OCI-LY3 (cell line): ENCODE data around the gene ZNF213.

Experiments used
- EZH2phosphoT487 ChIP-seq: fragments of 200-600 bp; shearing (Covaris generic); IDR thresholded peaks from 2 replicates; pipeline ENCODE4 v1.6.1; 2018; ENCODE audit warnings: antibody characterized with exemption, mixed run types, low read depth
- TF ChIP-seq, protein P1 (sequence below): fragments of 200-600, 300-600 bp; sonication (generic); IDR thresholded peaks from 2 replicates; pipeline ENCODE4 v1.5.1; 2014; ENCODE audit warnings: antibody characterized with exemption, low read length, low read depth

DNA sequence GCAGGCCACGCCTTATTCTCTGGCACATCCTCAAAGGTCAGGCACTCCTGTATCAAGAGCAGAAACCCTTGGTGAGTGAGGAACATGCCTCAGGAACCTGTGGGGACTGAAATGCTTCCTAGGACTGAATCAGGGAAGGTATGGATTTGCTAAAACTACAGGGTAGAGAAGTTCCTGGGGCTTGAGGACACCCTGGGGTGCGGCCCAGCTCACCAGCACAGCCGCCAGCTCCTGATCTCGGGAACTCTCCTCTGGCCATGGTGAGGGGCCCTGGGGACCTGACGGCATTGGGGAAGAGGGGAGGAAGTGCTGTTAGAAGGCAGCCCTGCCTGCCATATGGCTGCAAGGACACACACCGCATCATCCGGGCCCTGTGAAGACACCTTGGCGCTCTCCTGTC lies 43.3 kb upstream of the ZNF213 start:
- TF ChIP-seq, protein P1, sequence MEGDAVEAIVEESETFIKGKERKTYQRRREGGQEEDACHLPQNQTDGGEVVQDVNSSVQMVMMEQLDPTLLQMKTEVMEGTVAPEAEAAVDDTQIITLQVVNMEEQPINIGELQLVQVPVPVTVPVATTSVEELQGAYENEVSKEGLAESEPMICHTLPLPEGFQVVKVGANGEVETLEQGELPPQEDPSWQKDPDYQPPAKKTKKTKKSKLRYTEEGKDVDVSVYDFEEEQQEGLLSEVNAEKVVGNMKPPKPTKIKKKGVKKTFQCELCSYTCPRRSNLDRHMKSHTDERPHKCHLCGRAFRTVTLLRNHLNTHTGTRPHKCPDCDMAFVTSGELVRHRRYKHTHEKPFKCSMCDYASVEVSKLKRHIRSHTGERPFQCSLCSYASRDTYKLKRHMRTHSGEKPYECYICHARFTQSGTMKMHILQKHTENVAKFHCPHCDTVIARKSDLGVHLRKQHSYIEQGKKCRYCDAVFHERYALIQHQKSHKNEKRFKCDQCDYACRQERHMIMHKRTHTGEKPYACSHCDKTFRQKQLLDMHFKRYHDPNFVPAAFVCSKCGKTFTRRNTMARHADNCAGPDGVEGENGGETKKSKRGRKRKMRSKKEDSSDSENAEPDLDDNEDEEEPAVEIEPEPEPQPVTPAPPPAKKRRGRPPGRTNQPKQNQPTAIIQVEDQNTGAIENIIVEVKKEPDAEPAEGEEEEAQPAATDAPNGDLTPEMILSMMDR: no peak
- no peak for TF ChIP-seq EZH2phosphoT487
